Stimulated activated CD4-positive, alpha-beta T cell treated with anti-CD3 and anti-CD28 coated beads, TNF-alpha, amount 100 ng/mL, for 1 hour (primary cell): ENCODE measurements around the gene RAD1.

Experiments
- DNase-seq, 3 donors: peaks; one replicate each; pipeline ENCODE4 v3.0.0-alpha.2; 2020; ENCODE audit warnings: low read depth in 3 of 3, low spot score in 1 of 3

Gene RAD1

GRCh38 chr5:34916518-34916917 lies 1.2 kb upstream of the RAD1 start:
- no peak for DNase-seq

- DNase-seq = no peak
These were observed 520 bp upstream of the RAD1 start for GRCh38 chr5:34915856-34916192.

- peak in 1 of 3 donors; percentile 8 for DNase-seq
These were observed 599 bp downstream of the RAD1 start for GRCh38 chr5:34914671-34915138.

GRCh38 chr5:34913072-34913471 lies 2.2 kb downstream of the RAD1 start:
- no peak for DNase-seq

- no peak for DNase-seq
These were observed 9.7 kb downstream of the RAD1 start for GRCh38 chr5:34905564-34905963.

GRCh38 chr5:34903260-34903659 lies 12.0 kb downstream of the RAD1 start:
- no peak for DNase-seq

GRCh38 chr5:34900652-34901051 lies 14.7 kb downstream of the RAD1 start:
- no peak for DNase-seq

GRCh38 chr5:34899066-34899465 lies 16.2 kb downstream of the RAD1 start:
- DNase-seq = no peak

GRCh38 chr5:34898258-34898895 lies 16.9 kb downstream of the RAD1 start:
- DNase-seq = peak; percentile 27 to 39 (median 33)

GRCh38 chr5:34897646-34898045 lies 17.7 kb downstream of the RAD1 start:
- no peak for DNase-seq

GRCh38 chr5:34895641-34896419 lies 19.5 kb downstream of the RAD1 start:
- no peak for DNase-seq

GRCh38 chr5:34894716-34895115 lies 20.6 kb downstream of the RAD1 start:
- no peak for DNase-seq

- DNase-seq = no peak
These were observed 22.9 kb downstream of the RAD1 start for GRCh38 chr5:34892414-34892813.

- no peak for DNase-seq
These were observed 23.3 kb downstream of the RAD1 start for GRCh38 chr5:34891981-34892380.

GRCh38 chr5:34889394-34889793 lies 25.9 kb downstream of the RAD1 start:
- DNase-seq = no peak

- DNase-seq = no peak
These were observed 28.7 kb downstream of the RAD1 start for GRCh38 chr5:34886392-34887119.

GRCh38 chr5:34881246-34881645 lies 34.1 kb downstream of the RAD1 start:
- DNase-seq = no peak

GRCh38 chr5:34876275-34876674 lies 39.0 kb downstream of the RAD1 start:
- DNase-seq = no peak

- DNase-seq = no peak
These were observed 44.9 kb downstream of the RAD1 start for GRCh38 chr5:34870382-34870781.

GRCh38 chr5:34869256-34869655 lies 46.0 kb downstream of the RAD1 start:
- DNase-seq = no peak

GRCh38 chr5:34868791-34869190 lies 46.5 kb downstream of the RAD1 start:
- no peak for DNase-seq

- no peak for DNase-seq
These were observed 47.6 kb downstream of the RAD1 start for GRCh38 chr5:34867660-34868059.
